Uterus (tissue), 4 donors: ENCODE data around the gene RASSF10. TPM values are rescaled to one million over a fixed set of nuclear protein-coding genes. Genes with fewer than 3 reads are reported as not detected.

Source experiments
- DNase-seq, 2 donors: peaks; one replicate each; pipeline ENCODE4 v3.0.0-alpha.2; 2019 to 2020
- H3K27ac ChIP-seq, 2 donors: fragments of 200-600 bp; sonication (generic); 1 replicate in 1 of 2; 2 replicates in 1 of 2; pipeline ENCODE4 v1.5.1; 2016 to 2018
- H3K27me3 ChIP-seq, 2 donors: fragments of 200-600 bp; sonication (generic); one replicate each; pipeline ENCODE4 v1.5.1; 2018 to 2019; ENCODE audit warnings: control low read depth in 1 of 2
- H3K36me3 ChIP-seq, 2 donors: fragments of 200-600 bp; sonication (generic); one replicate each; pipeline ENCODE4 v1.5.1; 2019; ENCODE audit warnings: control low read depth in 1 of 2
- H3K4me1 ChIP-seq, 2 donors: fragments of 200-600 bp; sonication (generic); one replicate each; pipeline ENCODE4 v1.5.1; 2018 to 2019; ENCODE audit warnings: control low read depth in 1 of 2
- H3K4me3 ChIP-seq, 2 donors: fragments of 200-600 bp; sonication (generic); 1 replicate in 1 of 2; 2 replicates in 1 of 2; pipeline ENCODE4 v1.5.1; 2018 to 2019; ENCODE audit warnings: mild to moderate bottlenecking in 1 of 2
- H3K9me3 ChIP-seq, 2 donors: fragments of 200-600 bp; sonication (generic); one replicate each; pipeline ENCODE4 v1.5.1; 2019; ENCODE audit warnings: control low read depth in 1 of 2
- CTCF ChIP-seq, 4 experiments: fragments of 200-600 bp in 2 of 4; fragments of 450-650 bp in 2 of 4; sonication (generic) in 2 of 4; IDR thresholded peaks; one replicate each; pipeline ENCODE4 v1.5.1; 2016 to 2019; ENCODE audit warnings: antibody characterized with exemption in 4 of 4, mild to moderate bottlenecking in 2 of 4, moderate library complexity in 1 of 4
- POLR2A ChIP-seq, 2 donors: fragments of 450-650 bp; IDR thresholded peaks; one replicate each; pipeline ENCODE4 v1.6.1; 2016; ENCODE audit warnings: antibody characterized with exemption in 2 of 2, mild to moderate bottlenecking in 1 of 2, moderate library complexity in 1 of 2
- intact Hi-C: fragments of 100-400 bp; cut with DNase I; formaldehyde crosslinking; loops from one replicate; pipeline ENCODE4 v1.15.1; 2023; ENCODE audit warnings: low total_unique reads
- total RNA-seq, 4 donors: library from RNA; depleted of rRNA in 3 of 4; stranded (reverse); fragments of >200 nt in 3 of 4; gene quantifications; one replicate each; pipeline versions ENCODE4 v1.1.0 to v1.2.4, GENCODE V29; 2014 to 2023
- donor health status: DM: yes; HTN: yes; CAD: no.

The RASSF10 gene
- total RNA-seq, 4 donors from 2014 or later: 0.27 to 5.8 TPM; not detected in 2

GRCh38 chr11:13010749-13011465 is 1.8 kb downstream of the RASSF10 start:
- Histone ChIP-seq H3K4me3 (no peak overlapping the region), H3K36me3 (no peaks in the 10 kb centered on the region), H3K9me3 (no peaks in the 10 kb centered on the region), H3K27ac (no peak overlapping the region), H3K4me1 (peaks cover 0 to 14% of the 10 kb centered on the region in 2 donors), H3K27me3 (peaks cover 3 to 32% of the 10 kb centered on the region in 2 donors)
- intact Hi-C loops: no loop called here
- no peak for DNase-seq
- TF ChIP-seq POLR2A (IDR thresholded peaks at IDR 0.05) (no peak), CTCF (IDR thresholded peaks at IDR 0.05) (no peak)

- H3K36me3 ChIP-seq: no peaks in the 10 kb centered on the region
- H3K4me1 ChIP-seq: peaks cover 0 to 14% of the 10 kb centered on the region in 2 donors
- no peak for DNase-seq
- TF ChIP-seq CTCF (IDR thresholded peaks at IDR 0.05): no peak
- TF ChIP-seq POLR2A (IDR thresholded peaks at IDR 0.05): no peak
- H3K9me3 ChIP-seq: no peaks in the 10 kb centered on the region
- peaks cover 3 to 32% of the 10 kb centered on the region in 2 donors for H3K27me3 ChIP-seq
- no peak overlapping the region for H3K27ac ChIP-seq
- H3K4me3 ChIP-seq: no peak overlapping the region
- intact Hi-C loops: no loop called here
Observed at GRCh38 chr11:13011466-13012055, 2.4 kb downstream of the RASSF10 start.

- H3K27ac ChIP-seq: no peak overlapping the region
- H3K4me1 ChIP-seq: peaks cover 0 to 14% of the 10 kb centered on the region in 2 donors
- H3K36me3 ChIP-seq: no peaks in the 10 kb centered on the region
- H3K9me3 ChIP-seq: no peaks in the 10 kb centered on the region
- peaks cover 3 to 32% of the 10 kb centered on the region in 2 donors for H3K27me3 ChIP-seq
- intact Hi-C loops: no loop called here
- H3K4me3 ChIP-seq: no peak overlapping the region
- TF ChIP-seq CTCF (IDR thresholded peaks at IDR 0.05): no peak
- no peak for TF ChIP-seq POLR2A (IDR thresholded peaks at IDR 0.05)
- no peak for DNase-seq
Observed at GRCh38 chr11:13012056-13012661, 3.0 kb downstream of the RASSF10 start.

- intact Hi-C loops: no loop called here
- Histone ChIP-seq H3K4me1 (peaks cover 0 to 14% of the 10 kb centered on the region in 2 donors), H3K36me3 (no peaks in the 10 kb centered on the region), H3K27me3 (peaks cover 3 to 24% of the 10 kb centered on the region in 2 donors), H3K9me3 (no peaks in the 10 kb centered on the region), H3K4me3 (no peak overlapping the region), H3K27ac (no peak overlapping the region)
- no peak for DNase-seq
- TF ChIP-seq CTCF (IDR thresholded peaks at IDR 0.05) (no peak), POLR2A (IDR thresholded peaks at IDR 0.05) (no peak)
Observed at GRCh38 chr11:13013054-13013488, 4.0 kb downstream of the RASSF10 start.

GRCh38 chr11:13015753-13016152 is 6.6 kb downstream of the RASSF10 start:
- Histone ChIP-seq H3K36me3 (no peaks in the 10 kb centered on the region), H3K4me1 (no peaks in the 10 kb centered on the region), H3K27me3 (peaks cover 0 to 17% of the 10 kb centered on the region in 2 donors), H3K4me3 (no peak overlapping the region), H3K27ac (no peak overlapping the region), H3K9me3 (no peaks in the 10 kb centered on the region)
- no peak for DNase-seq
- intact Hi-C loops: no loop called here
- TF ChIP-seq POLR2A (IDR thresholded peaks at IDR 0.05) (no peak), CTCF (IDR thresholded peaks at IDR 0.05) (no peak)
